Loucy (cell line): ENCODE measurements around the gene EPAS1.
A peak's percentile ranks its signal among the peaks of the same experiment; 100 is the strongest.

Source experiments
- H2AFZ ChIP-seq: fragments of 200-600 bp; sonication (generic); 2 replicates; pipeline ENCODE4 v1.6.0; 2016; ENCODE audit warnings: antibody characterized with exemption, mild to moderate bottlenecking, low read length, moderate library complexity
- H3F3A ChIP-seq: fragments of 200-600 bp; 2 replicates; pipeline ENCODE4 v1.6.0; 2016; ENCODE audit warnings: antibody characterized with exemption, low read depth, mild to moderate bottlenecking
- H3K27me3 ChIP-seq: fragments of 200-600 bp; sonication (generic); 2 replicates; pipeline ENCODE4 v1.6.1; 2014; ENCODE audit warnings: low read length, mild to moderate bottlenecking; ENCODE audit not compliant: insufficient read depth, poor library complexity, severe bottlenecking
- H3K36me3 ChIP-seq: fragments of 200-600 bp; sonication (generic); 2 replicates; pipeline ENCODE4 v1.6.1; 2016; ENCODE audit warnings: low read length; ENCODE audit not compliant: insufficient read depth
- H3K4me1 ChIP-seq: fragments of 200-600 bp; sonication (generic); 2 replicates; pipeline ENCODE4 v1.5.1; 2014; ENCODE audit warnings: low read length, mild to moderate bottlenecking; ENCODE audit not compliant: insufficient read depth, poor library complexity, severe bottlenecking
- H3K4me2 ChIP-seq: fragments of 200-600 bp; sonication (generic); 2 replicates; pipeline ENCODE4 v1.6.0; 2014; ENCODE audit warnings: antibody characterized with exemption, low read length, low read depth, mild to moderate bottlenecking; ENCODE audit not compliant: poor library complexity, severe bottlenecking
- H3K4me3 ChIP-seq: fragments of 200-600 bp; sonication (generic); 2 replicates; pipeline ENCODE4 v1.5.1; 2014; ENCODE audit warnings: low read length, mild to moderate bottlenecking, mixed read lengths; ENCODE audit not compliant: poor library complexity, severe bottlenecking
- H3K79me2 ChIP-seq: fragments of 200-600 bp; sonication (generic); 2 replicates; pipeline ENCODE4 v1.6.1; 2014; ENCODE audit warnings: low read length; ENCODE audit not compliant: insufficient read depth
- H3K9ac ChIP-seq: fragments of 200-600 bp; sonication (generic); 2 replicates; pipeline ENCODE4 v1.6.0; 2014; ENCODE audit warnings: mild to moderate bottlenecking, low read depth, low read length, moderate library complexity; ENCODE audit not compliant: poor library complexity, severe bottlenecking
- H3K9me2 ChIP-seq: fragments of 200-600 bp; sonication (generic); replicated peaks from 2 replicates; pipeline ENCODE4 v1.6.1; 2016; ENCODE audit warnings: low read depth, low read length, mixed read lengths
- H3K9me3 ChIP-seq: fragments of 200-600 bp; sonication (generic); 2 replicates; pipeline ENCODE4 v1.6.1; 2014; ENCODE audit warnings: mild to moderate bottlenecking, antibody characterized with exemption, low read length, low read depth; ENCODE audit not compliant: insufficient read depth
- H4K20me1 ChIP-seq: fragments of 200-600 bp; sonication (generic); 2 replicates; pipeline ENCODE4 v1.6.0; 2014; ENCODE audit warnings: antibody characterized with exemption, low read length, mild to moderate bottlenecking; ENCODE audit not compliant: insufficient read depth, poor library complexity, severe bottlenecking
- CTCF ChIP-seq: fragments of 200-600 bp; sonication (generic); conservative IDR thresholded peaks from 2 replicates; pipeline ENCODE4 v1.5.1; 2014; ENCODE audit warnings: mild to moderate bottlenecking, antibody characterized with exemption, low read length
- EZH2phosphoT487 ChIP-seq: fragments of 200-600 bp; IDR thresholded peaks from 2 replicates; pipeline ENCODE4 v1.6.1; 2018; ENCODE audit warnings: antibody characterized with exemption, mild to moderate bottlenecking, moderate library complexity, borderline replicate concordance

Gene EPAS1

GRCh38 chr2:46428911-46429436 lies 131.8 kb downstream of the EPAS1 start:
- Histone ChIP-seq H3K9me3 (no peaks in the 10 kb centered on the region), H2AFZ (no peak overlapping the region), H3K4me3 (no peak overlapping the region), H4K20me1 (no peaks in the 10 kb centered on the region), H3K9ac (no peak overlapping the region), H3K79me2 (no peaks in the 10 kb centered on the region), H3K36me3 (no peaks in the 10 kb centered on the region), H3K4me2 (no peak overlapping the region), H3F3A (no peaks in the 10 kb centered on the region), H3K9me2 (no peaks in the 10 kb centered on the region), H3K27me3 (no peaks in the 10 kb centered on the region), H3K4me1 (peaks cover 36% of the 10 kb centered on the region)
- TF ChIP-seq CTCF, result no peak

- no peaks in the 10 kb centered on the region for H3K36me3 ChIP-seq
- no peaks in the 10 kb centered on the region for H3K9me3 ChIP-seq
- H3K4me3 ChIP-seq, result no peak overlapping the region
- TF ChIP-seq EZH2phosphoT487, result no peak
- no peak for TF ChIP-seq CTCF
- no peaks in the 10 kb centered on the region for H3K27me3 ChIP-seq
- H3F3A ChIP-seq, result no peaks in the 10 kb centered on the region
- peaks cover 49% of the 10 kb centered on the region for H3K4me1 ChIP-seq
- no peaks in the 10 kb centered on the region for H4K20me1 ChIP-seq
- H3K79me2 ChIP-seq, result no peaks in the 10 kb centered on the region
- H3K9me2 ChIP-seq, result no peaks in the 10 kb centered on the region
- peak overlapping the region; percentile 37 for H3K4me2 ChIP-seq
- H3K9ac ChIP-seq, result no peak overlapping the region
- H2AFZ ChIP-seq, result no peak overlapping the region
Measured at GRCh38 chr2:46430413-46430812, 133.2 kb downstream of the EPAS1 start.

GRCh38 chr2:46430992-46431391 lies 133.8 kb downstream of the EPAS1 start:
- H4K20me1 ChIP-seq, result no peaks in the 10 kb centered on the region

More at GRCh38 chr2:46430992-46431391, 133.8 kb downstream of the EPAS1 start:
- TF ChIP-seq EZH2phosphoT487, result no peak
- TF ChIP-seq CTCF, result no peak
- Histone ChIP-seq H3K9me2 (no peaks in the 10 kb centered on the region), H2AFZ (no peak overlapping the region), H3K9ac (no peak overlapping the region), H3K4me2 (peak overlapping the region; percentile 37), H3K9me3 (no peaks in the 10 kb centered on the region), H3K27me3 (no peaks in the 10 kb centered on the region), H3K79me2 (no peaks in the 10 kb centered on the region), H3K4me1 (peaks cover 52% of the 10 kb centered on the region), H3F3A (no peaks in the 10 kb centered on the region), H3K4me3 (no peak overlapping the region), H3K36me3 (no peaks in the 10 kb centered on the region)
